G401.6 (cell line): ENCODE measurements around the gene STMP1.
"Not testable (repeated sequence)": the region's sequence is repeated elsewhere in the genome, so short reads cannot be mapped to it uniquely, and the experiment has no call there.

Experiments
- FAIRE-seq: peaks from 2 replicates; lab custom pipeline; 2012; peaks lifted over from hg19 to GRCh38; lab: Jason Lieb, UNC

Gene STMP1

GRCh38 chr7:135664046-135664589 lies 1.8 kb downstream of the STMP1 start:
- no peak for FAIRE-seq

GRCh38 chr7:135665042-135665441 lies 2.7 kb downstream of the STMP1 start:
- FAIRE-seq, result no peak

GRCh38 chr7:135666156-135666555 lies 3.8 kb downstream of the STMP1 start:
- FAIRE-seq, result no peak

GRCh38 chr7:135666846-135667245 lies 4.5 kb downstream of the STMP1 start:
- no peak for FAIRE-seq

GRCh38 chr7:135667626-135668025 lies 5.3 kb downstream of the STMP1 start:
- not testable (repeated sequence) for FAIRE-seq

GRCh38 chr7:135668852-135669395 lies 6.6 kb downstream of the STMP1 start:
- FAIRE-seq, result not testable (repeated sequence)

GRCh38 chr7:135669774-135670173 lies 7.5 kb downstream of the STMP1 start:
- FAIRE-seq, result no peak

GRCh38 chr7:135670179-135670578 lies 7.9 kb downstream of the STMP1 start:
- FAIRE-seq, result no peak

GRCh38 chr7:135672560-135673359 lies 10.4 kb downstream of the STMP1 start:
- peak; percentile 90 for FAIRE-seq

- no peak for FAIRE-seq
These were observed 11.0 kb downstream of the STMP1 start for GRCh38 chr7:135673360-135673706.

- no peak for FAIRE-seq
These were observed 16.6 kb downstream of the STMP1 start for GRCh38 chr7:135678612-135679575.

- FAIRE-seq, result no peak
These were observed 19.4 kb downstream of the STMP1 start for GRCh38 chr7:135681762-135682161.

- no peak for FAIRE-seq
These were observed 19.9 kb downstream of the STMP1 start for GRCh38 chr7:135682191-135682590.

- FAIRE-seq, result no peak
These were observed 21.3 kb downstream of the STMP1 start for GRCh38 chr7:135683609-135684008.

- FAIRE-seq, result no peak
These were observed 21.8 kb downstream of the STMP1 start for GRCh38 chr7:135684136-135684535.

- FAIRE-seq, result no peak
These were observed 22.4 kb downstream of the STMP1 start for GRCh38 chr7:135684699-135685098.

GRCh38 chr7:135685306-135686084 lies 23.2 kb downstream of the STMP1 start:
- no peak for FAIRE-seq

GRCh38 chr7:135687466-135687865 lies 25.2 kb downstream of the STMP1 start:
- no peak for FAIRE-seq

GRCh38 chr7:135690566-135690965 lies 28.3 kb downstream of the STMP1 start:
- no peak for FAIRE-seq

GRCh38 chr7:135692055-135692454 lies 29.7 kb downstream of the STMP1 start:
- no peak for FAIRE-seq

GRCh38 chr7:135692606-135693005 lies 30.3 kb downstream of the STMP1 start:
- not testable (repeated sequence) for FAIRE-seq

GRCh38 chr7:135693558-135693957 lies 31.2 kb downstream of the STMP1 start:
- no peak for FAIRE-seq
